DMS153 treated with DMSO at 0.1 percent for 48 hours (cell line): Measurements from ENCODE around the gene TTLL11.

Source experiments
- DNase-seq: peaks from one replicate; lab custom pipeline; 2025; ENCODE audit not compliant: unreplicated experiment; lab: John Stamatoyannopoulos, UW

Gene TTLL11

DNA sequence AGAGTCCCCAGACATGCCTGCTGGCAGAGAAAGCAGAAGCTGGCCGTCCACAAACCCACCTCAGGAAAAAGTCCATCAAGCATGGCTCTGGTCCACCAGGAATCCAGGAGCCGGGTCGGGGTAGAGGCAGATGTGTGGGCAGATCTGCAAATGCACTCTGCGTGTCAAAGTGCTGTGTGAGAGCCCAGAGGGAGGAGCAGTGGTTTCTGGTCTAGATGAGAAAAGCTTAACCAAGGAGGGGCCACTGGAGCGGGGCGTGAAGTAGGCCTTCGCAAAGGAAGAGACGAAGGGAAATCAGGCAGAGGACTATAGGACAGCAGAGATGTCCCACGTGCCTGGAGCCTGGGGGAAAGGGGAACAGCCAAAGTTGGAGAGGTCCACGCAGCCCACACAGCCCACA, 40.0 kb downstream of the TTLL11 start:
- no peak for DNase-seq

DNA sequence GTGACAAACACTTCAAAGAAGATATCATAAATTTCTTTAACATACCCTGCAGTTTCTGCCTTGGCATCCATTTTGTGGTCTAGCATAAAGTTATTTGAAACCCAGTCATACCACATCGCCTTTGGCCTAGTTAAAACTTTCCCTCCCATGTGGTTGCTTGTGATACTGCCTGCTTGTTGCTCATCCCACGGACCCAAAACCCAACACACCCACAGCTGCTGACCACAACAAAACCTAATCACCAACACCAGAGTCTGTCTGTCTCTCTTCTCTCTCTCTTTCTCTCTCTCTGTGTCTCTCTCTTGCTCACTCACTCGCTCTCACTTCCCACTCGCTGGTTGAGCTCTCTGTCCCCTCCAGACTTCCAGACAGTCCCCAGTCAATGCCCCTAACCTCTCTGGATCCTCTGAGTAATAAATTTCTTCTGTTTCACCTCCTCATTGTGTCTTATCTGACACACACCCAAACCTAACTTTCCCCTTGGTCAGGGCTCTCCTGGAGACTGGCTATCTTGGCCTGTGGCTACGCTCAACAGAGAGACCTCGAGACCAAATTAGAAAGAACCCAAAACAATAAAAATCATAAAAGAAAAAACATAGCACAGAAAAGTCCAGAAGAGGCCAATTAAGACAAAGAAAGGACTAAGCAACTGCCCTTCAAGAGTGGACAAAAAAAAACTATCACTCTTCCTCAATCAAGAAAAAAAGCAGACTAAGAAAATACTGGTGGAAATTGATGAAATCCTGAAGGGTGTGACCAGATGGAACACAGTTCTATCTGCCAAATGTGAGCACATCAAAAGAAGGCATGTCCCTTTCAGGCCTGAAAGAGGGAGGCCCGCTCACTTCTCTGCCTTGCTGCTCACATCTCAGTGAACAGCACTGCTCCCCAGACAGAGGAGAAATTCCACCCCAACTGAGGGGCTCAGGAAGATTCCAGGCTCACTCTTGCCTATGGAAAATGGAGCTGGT, 41.5 kb downstream of the TTLL11 start:
- no peak for DNase-seq

- DNase-seq, result no peak
These were observed 42.9 kb downstream of the TTLL11 start for GRCh38 chr9:122050167-122050566.

DNA sequence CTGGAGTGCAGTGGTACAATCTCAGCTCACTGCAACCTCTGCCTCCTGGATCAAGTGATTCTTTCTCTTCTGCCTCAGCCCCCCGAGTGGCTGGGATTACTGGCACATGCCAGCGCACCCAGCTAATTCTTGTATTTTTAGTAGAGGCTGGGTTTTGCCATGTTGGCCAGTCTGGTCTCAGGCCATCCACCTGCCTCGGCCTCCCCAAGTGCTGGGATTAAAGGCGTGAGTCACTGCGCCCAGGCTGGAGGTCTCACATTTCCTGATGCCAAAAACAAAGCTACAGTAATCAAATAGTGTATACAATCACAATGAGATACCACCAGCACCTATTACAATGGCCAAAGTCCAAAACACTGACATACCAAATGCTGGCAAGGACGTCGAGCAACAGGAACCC, 51.1 kb downstream of the TTLL11 start:
- no peak for DNase-seq

DNA sequence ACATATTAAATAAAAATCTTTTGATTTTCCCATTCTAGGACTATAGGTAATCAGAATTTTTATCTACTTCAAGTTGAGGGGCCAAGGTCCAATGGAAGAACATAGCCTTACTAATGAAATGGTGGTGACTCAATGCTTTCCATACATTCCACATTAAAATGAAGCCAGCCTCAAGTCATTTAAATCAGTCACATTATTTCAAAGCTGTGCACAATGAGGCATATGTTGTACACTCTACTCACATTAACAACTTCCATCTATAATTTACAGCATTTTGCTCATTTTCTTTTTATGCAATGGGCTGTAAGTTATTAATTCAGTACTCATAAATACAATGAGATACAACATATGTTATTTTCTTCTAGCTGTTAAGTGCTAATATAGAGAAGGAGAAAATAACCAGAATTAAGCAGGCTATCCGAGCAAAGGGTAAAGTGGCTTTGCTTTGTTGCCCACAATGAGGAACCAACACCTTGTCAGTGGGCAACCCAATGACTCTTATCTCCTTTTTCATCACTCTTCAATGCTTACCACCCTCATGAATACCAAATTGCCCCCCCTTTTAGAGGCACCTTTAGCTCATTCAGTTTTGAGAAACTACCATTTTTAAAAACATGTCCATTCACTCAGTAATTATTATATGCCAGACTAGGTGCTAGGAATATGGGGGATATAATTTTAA, 52.4 kb downstream of the TTLL11 start:
- no peak for DNase-seq

DNA sequence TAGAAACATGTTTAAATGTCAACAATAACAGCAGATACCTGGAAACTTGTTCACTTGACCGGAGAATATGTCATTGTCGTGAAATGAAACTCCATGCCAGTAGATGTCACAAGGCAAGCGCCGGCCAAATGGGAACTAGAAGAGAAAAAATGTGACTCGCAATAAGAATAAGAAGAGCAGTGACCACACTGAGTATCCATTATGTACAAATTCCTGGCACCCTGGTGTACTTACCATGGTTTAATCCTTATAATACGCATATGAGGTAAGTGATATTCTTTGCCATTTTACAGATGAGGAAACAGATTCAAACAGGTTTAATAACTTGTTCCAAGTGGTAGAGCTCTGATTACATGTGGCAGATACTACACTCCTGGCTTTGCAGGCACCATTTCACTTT, 53.9 kb downstream of the TTLL11 start:
- no peak for DNase-seq

DNA sequence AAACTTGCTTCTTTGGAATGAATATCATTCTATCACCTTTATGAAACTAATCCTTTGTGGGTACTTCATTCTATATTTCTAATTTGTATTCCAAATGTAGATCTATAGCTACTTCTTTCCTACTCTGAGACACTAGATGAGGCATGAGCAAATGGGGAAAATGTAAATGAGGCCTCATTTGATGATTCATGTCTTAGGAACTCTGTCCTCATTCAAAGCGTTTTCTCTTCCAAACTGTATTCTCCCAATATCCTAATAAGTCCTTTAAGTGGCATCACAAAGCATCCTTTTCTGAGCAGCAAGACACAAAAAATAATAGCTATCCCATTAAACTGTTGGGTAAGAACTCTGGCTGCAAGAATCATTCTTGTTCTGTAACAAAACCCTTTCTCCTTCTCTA, 56.1 kb downstream of the TTLL11 start:
- no peak for DNase-seq

DNA sequence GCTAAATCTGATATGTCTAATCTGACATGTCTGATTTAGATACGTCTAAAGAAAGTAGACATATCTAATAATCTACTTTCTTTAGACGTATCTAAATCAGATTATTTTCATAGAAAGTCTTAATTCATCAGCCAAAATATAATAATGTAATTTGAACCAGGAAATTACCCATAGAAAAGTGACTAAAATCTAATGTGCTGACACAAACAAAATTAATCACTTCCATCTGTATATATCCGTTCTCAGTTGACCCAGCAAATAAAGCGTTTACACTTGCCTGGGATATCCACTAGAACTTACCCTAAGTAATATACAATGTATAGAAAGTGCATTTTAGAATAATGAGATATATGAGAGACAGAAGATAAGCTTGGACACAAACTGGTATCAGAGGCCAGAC, 56.7 kb downstream of the TTLL11 start:
- DNase-seq, result no peak

DNA sequence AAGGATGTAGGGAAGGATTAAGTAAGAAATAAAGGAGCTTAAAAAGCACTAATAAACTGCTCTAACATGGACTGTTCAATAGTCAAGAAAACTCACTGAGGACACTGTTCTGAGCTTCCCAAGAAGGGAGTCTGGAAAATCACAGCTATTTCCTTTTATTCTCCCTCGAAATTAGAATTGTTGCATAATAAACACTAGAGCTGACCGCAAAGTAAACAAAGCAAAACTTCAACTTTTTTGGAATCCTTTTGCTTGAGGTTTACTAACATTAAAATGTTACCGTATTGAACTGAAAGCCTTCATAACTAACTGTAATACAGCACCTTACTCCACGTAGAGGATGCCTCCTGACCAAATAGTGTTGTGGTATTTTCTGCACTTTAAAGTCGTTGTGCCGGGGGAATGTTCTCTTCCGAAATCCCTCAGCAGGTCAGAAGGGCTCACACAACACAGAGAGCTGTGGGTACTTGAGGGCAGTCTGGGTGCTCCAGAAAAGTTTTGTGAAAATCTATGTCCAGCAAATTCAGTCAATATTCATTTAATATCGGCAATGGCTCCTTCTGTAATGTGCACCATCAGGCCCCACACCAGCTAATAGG, 59.2 kb downstream of the TTLL11 start:
- no peak for DNase-seq

DNA sequence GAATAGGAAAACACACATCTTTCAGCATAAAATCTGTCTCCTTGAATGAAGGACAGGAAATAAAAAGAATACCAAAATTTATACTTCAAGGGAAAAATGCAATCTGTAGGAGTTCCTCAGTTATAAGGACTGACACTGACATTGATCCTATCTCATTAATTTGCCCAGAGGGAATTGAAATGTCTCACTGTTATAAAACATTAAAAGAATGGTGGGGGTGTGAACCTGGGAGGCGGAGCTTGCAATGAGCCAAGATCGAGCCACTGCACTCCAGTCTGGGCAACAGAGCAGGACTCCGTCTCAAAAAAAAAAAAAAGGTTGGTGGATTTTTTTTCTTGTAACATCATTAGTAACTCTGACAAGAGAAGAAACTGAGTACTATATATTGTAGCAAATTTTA, 60.8 kb downstream of the TTLL11 start:
- no peak for DNase-seq

- DNase-seq, result no peak
These were observed 61.3 kb downstream of the TTLL11 start for GRCh38 chr9:122031776-122032175.

GRCh38 chr9:122031157-122031556, 62.0 kb downstream of the TTLL11 start:
- DNase-seq, result no peak

DNA sequence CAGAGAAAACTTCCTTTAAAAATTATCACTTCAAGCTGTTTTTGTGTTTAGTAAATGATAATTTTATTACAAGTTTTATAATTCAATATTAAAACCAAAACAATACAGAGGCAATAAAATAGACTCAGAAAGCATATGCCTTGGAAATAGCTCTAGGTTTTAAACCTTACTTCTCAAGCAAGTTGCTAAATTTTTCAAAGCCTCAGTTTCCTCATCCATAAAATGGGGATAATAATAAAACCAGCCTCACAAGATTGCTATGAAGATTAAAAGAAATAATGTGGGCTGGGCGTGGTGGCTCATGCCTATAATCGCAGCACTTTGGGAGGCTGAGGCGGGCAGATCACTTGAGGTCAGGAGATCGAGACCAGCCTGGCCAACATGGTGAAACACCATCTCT, 62.8 kb downstream of the TTLL11 start:
- DNase-seq, result no peak

- DNase-seq, result no peak
These were observed 63.2 kb downstream of the TTLL11 start for GRCh38 chr9:122029898-122030297.

DNA sequence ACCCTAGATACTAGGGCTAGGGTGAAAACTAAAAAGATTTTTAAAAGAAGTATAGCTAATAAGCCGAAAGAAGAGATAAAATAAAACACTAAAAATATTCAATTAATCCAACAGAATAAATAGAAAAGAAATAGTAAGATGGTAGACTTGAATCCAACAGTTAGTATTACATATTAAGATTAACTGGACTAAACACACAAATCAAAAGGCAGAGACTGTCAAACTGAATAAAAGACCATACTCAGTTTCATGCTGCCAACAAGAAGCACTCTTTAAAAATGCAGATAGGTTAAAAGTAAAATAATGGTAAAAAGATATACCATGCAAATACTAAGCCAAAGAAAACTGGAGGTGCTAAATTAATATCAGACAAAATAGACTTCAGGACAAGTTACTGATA, 65.0 kb downstream of the TTLL11 start:
- DNase-seq, result no peak

GRCh38 chr9:122020398-122020797, 72.7 kb downstream of the TTLL11 start:
- no peak for DNase-seq

DNA sequence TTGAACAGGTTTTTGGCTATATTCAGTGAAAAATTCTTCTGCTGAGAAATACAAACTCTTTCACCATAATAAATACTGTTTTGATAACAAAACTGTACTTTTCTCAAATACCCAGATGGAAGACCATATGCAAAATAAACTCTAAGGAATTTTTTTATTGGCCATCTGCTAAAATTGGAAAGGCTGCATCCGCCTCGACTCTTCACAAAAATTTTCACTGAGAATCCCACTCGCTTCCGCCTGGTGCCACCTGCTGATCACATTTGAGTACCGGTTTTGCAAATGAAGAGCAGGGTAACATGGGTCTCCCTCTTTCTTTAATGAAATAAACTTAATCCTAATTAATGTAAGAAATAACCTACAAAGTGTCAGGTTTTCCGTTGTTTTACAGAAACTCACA, 76.4 kb downstream of the TTLL11 start:
- DNase-seq, result no peak

- DNase-seq, result no peak
These were observed 76.8 kb downstream of the TTLL11 start for GRCh38 chr9:122016309-122016708.

DNA sequence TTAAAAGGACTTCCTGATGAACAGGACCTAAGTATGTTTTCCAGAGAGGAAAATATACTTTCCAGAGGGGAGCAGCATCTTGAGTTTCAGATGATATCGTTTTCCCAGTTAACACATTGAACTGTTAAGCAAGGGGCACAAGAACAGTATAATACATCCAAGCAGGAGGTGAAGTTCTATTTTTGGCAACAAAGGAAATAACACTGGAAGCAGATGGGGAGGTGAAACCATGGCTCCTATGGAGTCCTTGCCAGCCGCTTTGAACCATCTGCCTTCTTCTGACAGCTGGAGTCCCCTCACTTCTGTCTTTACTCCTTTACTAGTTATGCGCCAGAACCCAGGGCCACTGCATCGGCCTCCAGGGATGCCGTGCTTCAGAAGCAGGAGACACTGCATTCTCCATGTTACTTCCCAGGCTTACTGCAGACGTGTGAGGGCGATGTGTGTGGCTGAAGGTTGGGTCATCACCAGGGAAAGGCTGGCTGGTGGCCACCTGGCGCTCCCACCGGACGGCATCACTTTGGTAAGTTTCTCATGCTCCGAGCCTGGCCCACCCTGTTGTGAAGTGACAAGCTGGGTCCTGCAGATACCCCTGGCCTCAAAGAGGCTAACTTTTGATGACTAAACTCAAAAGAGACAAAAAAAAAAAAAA, 77.8 kb downstream of the TTLL11 start:
- DNase-seq, result no peak

DNA sequence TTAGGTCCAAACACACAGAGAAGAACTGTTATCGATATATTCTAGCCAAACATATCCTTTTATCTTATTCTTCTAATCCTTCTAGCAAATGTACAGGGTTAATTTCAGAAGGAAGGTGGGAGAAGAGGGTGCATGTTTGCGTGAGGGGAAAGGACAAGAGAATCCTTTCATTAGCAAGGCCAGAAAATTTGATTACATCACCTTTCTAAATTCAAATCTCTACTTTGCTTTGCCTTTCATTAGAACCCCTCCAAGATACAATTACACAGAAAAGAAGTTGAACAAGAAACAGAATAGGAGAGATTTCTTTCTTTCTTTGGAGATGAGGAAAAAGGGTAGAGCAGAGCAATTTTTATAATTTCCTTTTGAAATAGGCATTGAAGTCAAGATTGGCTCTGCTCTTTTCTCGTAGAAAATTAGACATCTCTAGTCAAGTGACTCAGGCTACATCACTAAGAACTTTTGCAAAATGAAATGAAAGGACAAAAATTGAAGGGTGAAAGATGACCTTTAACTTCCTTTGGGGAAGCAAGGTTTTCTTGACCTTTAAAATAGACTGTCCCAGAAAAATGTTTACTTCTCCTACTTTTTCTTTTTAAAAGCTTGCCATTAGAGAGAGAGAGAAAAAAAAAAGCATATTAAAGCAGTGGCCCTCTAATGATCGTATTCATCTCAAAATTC, 81.2 kb downstream of the TTLL11 start:
- no peak for DNase-seq

- DNase-seq, result no peak
These were observed 84.5 kb downstream of the TTLL11 start for GRCh38 chr9:122008559-122008958.
